Liver (tissue), 3 donors: ENCODE data around the gene PHTF2.

Experiments
- CTCF ChIP-seq: fragments of 150-350 bp; IDR thresholded peaks from 2 replicates; pipeline ENCODE4 v1.5.1; 2017; ENCODE audit warnings: improper control_type of control experiment, low read depth, low read length; ENCODE audit not compliant: missing input control
- GABPA ChIP-seq, 2 donors: IDR thresholded peaks in 1 of 2; conservative IDR thresholded peaks in 1 of 2; 2 replicates each; pipeline ENCODE4 v1.6.1; 2016; ENCODE audit warnings: antibody characterized with exemption in 2 of 2, mild to moderate bottlenecking in 1 of 2, moderate library complexity in 1 of 2
- HNF4A ChIP-seq, 2 donors: conservative IDR thresholded peaks; 2 replicates each; pipeline ENCODE4 v1.6.1; 2016; ENCODE audit warnings: antibody characterized with exemption in 2 of 2, mild to moderate bottlenecking in 2 of 2
- RAD21 ChIP-seq, 2 donors: IDR thresholded peaks; 2 replicates each; pipeline ENCODE4 v1.6.1; 2016; ENCODE audit warnings: antibody characterized with exemption in 2 of 2, mild to moderate bottlenecking in 2 of 2
- TAF1 ChIP-seq: conservative IDR thresholded peaks from 2 replicates; pipeline ENCODE4 v1.6.1; 2016; ENCODE audit warnings: antibody characterized with exemption, mild to moderate bottlenecking
- YY1 ChIP-seq: IDR thresholded peaks from 2 replicates; pipeline ENCODE4 v1.6.1; 2016; ENCODE audit warnings: antibody characterized with exemption, mild to moderate bottlenecking
- TF ChIP-seq, protein P1 (sequence below): IDR thresholded peaks from 2 replicates; pipeline ENCODE4 v1.6.1; 2016; ENCODE audit warnings: antibody characterized with exemption, mild to moderate bottlenecking
- donor health status: healthy.
- donor health status: healthy.

GRCh38 chr7:78002715-78003114 is 204.1 kb downstream of the PHTF2 start:
- TF ChIP-seq GABPA (IDR thresholded peaks at IDR 0.05 in 1 of 2, conservative IDR thresholded peaks at IDR 0.05 in 1 of 2), result no peak
- TF ChIP-seq CTCF, result no peak
- no peak for TF ChIP-seq RAD21 (IDR thresholded peaks at IDR 0.05)
- TF ChIP-seq HNF4A (conservative IDR thresholded peaks at IDR 0.05), result no peak
- no peak for TF ChIP-seq TAF1
- no peak for TF ChIP-seq YY1
- TF ChIP-seq, protein P1, sequence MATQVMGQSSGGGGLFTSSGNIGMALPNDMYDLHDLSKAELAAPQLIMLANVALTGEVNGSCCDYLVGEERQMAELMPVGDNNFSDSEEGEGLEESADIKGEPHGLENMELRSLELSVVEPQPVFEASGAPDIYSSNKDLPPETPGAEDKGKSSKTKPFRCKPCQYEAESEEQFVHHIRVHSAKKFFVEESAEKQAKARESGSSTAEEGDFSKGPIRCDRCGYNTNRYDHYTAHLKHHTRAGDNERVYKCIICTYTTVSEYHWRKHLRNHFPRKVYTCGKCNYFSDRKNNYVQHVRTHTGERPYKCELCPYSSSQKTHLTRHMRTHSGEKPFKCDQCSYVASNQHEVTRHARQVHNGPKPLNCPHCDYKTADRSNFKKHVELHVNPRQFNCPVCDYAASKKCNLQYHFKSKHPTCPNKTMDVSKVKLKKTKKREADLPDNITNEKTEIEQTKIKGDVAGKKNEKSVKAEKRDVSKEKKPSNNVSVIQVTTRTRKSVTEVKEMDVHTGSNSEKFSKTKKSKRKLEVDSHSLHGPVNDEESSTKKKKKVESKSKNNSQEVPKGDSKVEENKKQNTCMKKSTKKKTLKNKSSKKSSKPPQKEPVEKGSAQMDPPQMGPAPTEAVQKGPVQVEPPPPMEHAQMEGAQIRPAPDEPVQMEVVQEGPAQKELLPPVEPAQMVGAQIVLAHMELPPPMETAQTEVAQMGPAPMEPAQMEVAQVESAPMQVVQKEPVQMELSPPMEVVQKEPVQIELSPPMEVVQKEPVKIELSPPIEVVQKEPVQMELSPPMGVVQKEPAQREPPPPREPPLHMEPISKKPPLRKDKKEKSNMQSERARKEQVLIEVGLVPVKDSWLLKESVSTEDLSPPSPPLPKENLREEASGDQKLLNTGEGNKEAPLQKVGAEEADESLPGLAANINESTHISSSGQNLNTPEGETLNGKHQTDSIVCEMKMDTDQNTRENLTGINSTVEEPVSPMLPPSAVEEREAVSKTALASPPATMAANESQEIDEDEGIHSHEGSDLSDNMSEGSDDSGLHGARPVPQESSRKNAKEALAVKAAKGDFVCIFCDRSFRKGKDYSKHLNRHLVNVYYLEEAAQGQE, result no peak
